ENCODE data around the gene PLEKHM2. TPM values are rescaled to one million over a fixed set of nuclear protein-coding genes. Genes with fewer than 3 reads are reported as not detected.

PLEKHM2 gene
- total RNA-seq, 1 donor from 2014 or later, result 16.7 TPM

DNA sequence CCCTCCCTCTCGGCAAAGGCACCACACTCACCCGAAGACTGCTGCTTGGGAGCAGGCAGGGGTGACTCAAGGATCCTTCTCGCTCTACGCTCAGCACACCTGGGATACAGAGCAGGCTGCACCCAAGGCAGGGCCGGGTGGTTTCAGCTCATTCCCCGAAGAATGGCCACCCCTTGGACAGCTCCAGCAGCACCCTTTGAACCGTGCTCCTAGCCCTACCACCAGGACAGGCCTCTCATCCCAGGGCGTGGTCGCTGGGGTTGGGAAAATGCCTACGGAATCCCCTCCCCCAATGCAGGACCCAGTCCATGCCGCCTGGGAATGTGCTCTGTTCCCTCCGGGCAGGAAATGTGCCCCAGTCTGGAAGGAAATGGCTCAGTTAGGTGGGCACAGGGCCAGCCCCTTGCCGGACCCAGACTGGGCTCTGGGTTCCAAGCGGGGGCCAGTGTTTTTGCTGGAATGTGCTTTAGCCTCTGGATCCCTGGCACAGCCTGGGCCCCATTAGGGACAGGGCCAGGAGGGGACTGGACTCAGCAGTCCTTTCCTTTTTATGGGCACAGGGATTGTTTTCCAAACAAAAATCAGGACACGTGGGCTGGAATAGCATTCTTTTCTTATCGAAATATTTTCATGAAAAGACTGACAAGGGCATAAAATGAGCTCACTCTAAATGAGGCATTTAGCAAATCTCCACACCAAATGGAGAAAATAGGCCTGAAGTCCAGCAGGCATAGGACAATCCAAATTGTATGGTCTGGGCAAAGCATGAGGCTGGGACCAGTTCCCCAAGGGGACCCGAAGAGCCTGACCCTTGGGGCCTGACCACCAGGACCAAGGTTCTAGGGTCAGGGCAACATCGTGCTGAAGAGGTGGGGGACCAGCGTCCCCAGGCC lies 65.5 kb downstream of the PLEKHM2 start:
- H3K27me3 Mint-ChIP-seq (ENCODE audit: insufficient read depth, low read depth), result peaks cover 2% of the 10 kb centered on the region
- H2AFZ ChIP-seq (replicated peaks), result no peak overlapping the region
- no peak overlapping the region for H3K27ac ChIP-seq
- H3K36me3 Mint-ChIP-seq, result no peaks in the 10 kb centered on the region
- H3K9ac ChIP-seq, result no peak overlapping the region
- no peaks in the 10 kb centered on the region for H3F3A ChIP-seq (ENCODE audit: low read depth)
- no peaks in the 10 kb centered on the region for H3K79me2 ChIP-seq (ENCODE audit: low read depth)
- no peaks in the 10 kb centered on the region for H3K27me3 ChIP-seq
- peaks cover 6% of the 10 kb centered on the region for H3K4me1 Mint-ChIP-seq
- H3K36me3 ChIP-seq, result no peaks in the 10 kb centered on the region
- TF ChIP-seq EZH2 (IDR thresholded peaks at IDR 0.05), result no peak
- H3K4me3 Mint-ChIP-seq, result no peak overlapping the region
- no peaks in the 10 kb centered on the region for H3K9me3 ChIP-seq (ENCODE audit: low read depth)
- H3K4me3 ChIP-seq, result no peak overlapping the region
- H3K27ac Mint-ChIP-seq, result no peak overlapping the region
- no peaks in the 10 kb centered on the region for H3K9me3 Mint-ChIP-seq
- DNase-seq (ENCODE audit: low spot score), result no peak
- H4K20me1 ChIP-seq (ENCODE audit: low read depth), result no peaks in the 10 kb centered on the region
- H3K4me1 ChIP-seq, result no peaks in the 10 kb centered on the region
- H3K4me2 ChIP-seq, result no peak overlapping the region

DNA sequence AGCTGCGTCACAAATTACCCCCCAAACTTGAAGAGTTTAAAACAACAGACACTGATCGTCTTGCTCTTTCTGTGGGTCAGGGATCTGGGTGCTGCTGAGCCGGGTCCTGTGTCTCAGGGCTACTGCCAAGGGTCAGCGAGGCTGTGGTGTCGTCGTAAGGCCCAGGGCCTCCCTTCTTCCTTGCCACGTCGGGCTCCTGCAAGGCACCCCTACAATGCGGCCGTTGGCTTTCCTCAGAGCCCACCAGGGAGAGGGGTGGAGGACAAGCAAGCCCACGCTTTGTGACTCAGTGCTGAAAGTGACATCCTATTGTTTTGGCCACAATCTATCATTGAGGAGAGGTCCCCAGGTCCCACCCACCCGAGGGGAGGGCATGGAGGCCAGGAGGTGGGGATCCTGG lies 66.8 kb downstream of the PLEKHM2 start:
- H3K4me3 ChIP-seq, result no peak overlapping the region
- Mint-ChIP-seq H3K4me3 (no peak overlapping the region), H3K36me3 (no peaks in the 10 kb centered on the region), H3K27me3 (ENCODE audit: insufficient read depth, low read depth) (peaks cover 6% of the 10 kb centered on the region), H3K27ac (peak overlapping the region; percentile 72), H3K4me1 (peaks cover 16% of the 10 kb centered on the region), H3K9me3 (no peaks in the 10 kb centered on the region)
- H3K79me2 ChIP-seq (ENCODE audit: low read depth), result no peaks in the 10 kb centered on the region
- H3F3A ChIP-seq (ENCODE audit: low read depth), result peaks cover 6% of the 10 kb centered on the region
- H3K4me2 ChIP-seq, result no peak overlapping the region
- peaks cover 10% of the 10 kb centered on the region for H3K27me3 ChIP-seq
- H3K9ac ChIP-seq, result no peak overlapping the region
- no peaks in the 10 kb centered on the region for H3K9me3 ChIP-seq (ENCODE audit: low read depth)
- DNase-seq (ENCODE audit: low spot score), result no peak
- no peaks in the 10 kb centered on the region for H4K20me1 ChIP-seq (ENCODE audit: low read depth)
- H3K36me3 ChIP-seq, result no peaks in the 10 kb centered on the region
- TF ChIP-seq EZH2phosphoT487 (IDR thresholded peaks at IDR 0.05) (no peak), EZH2 (IDR thresholded peaks at IDR 0.05) (no peak)
- TF ChIP-seq, protein P1, sequence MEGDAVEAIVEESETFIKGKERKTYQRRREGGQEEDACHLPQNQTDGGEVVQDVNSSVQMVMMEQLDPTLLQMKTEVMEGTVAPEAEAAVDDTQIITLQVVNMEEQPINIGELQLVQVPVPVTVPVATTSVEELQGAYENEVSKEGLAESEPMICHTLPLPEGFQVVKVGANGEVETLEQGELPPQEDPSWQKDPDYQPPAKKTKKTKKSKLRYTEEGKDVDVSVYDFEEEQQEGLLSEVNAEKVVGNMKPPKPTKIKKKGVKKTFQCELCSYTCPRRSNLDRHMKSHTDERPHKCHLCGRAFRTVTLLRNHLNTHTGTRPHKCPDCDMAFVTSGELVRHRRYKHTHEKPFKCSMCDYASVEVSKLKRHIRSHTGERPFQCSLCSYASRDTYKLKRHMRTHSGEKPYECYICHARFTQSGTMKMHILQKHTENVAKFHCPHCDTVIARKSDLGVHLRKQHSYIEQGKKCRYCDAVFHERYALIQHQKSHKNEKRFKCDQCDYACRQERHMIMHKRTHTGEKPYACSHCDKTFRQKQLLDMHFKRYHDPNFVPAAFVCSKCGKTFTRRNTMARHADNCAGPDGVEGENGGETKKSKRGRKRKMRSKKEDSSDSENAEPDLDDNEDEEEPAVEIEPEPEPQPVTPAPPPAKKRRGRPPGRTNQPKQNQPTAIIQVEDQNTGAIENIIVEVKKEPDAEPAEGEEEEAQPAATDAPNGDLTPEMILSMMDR (IDR thresholded peaks at IDR 0.05), result no peak
- H3K4me1 ChIP-seq, result peaks cover 9% of the 10 kb centered on the region
- H3K27ac ChIP-seq, result no peak overlapping the region
- no peak overlapping the region for H2AFZ ChIP-seq (replicated peaks)

DNA sequence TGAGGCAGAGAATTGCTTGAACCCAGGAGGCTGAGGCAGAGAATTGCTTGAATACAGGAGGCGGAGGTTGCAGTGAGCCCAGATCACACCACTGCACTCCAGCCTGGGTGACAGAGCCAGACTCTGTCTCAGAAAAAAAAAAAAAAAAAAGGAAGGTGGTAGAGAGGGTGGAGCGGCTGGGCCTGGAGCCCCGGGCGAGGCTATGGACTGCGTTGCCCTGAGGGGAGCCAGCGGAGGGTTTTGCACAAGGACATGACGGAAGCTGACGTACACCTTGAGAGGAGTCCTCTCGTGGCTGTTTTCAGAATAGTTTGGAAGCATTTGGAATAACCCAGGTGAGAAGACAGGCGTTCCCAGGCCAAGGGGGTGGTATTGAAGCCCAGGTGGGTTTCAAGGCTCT lies 67.6 kb downstream of the PLEKHM2 start:
- H2AFZ ChIP-seq (replicated peaks), result no peak overlapping the region
- no peak for DNase-seq (ENCODE audit: low spot score)
- peaks cover 18% of the 10 kb centered on the region for H3K27me3 ChIP-seq
- no peak overlapping the region for H3K4me3 ChIP-seq
- H3K4me3 Mint-ChIP-seq, result no peak overlapping the region
- TF ChIP-seq EZH2 (IDR thresholded peaks at IDR 0.05) (no peak), EZH2phosphoT487 (IDR thresholded peaks at IDR 0.05) (no peak)
- TF ChIP-seq, protein P1 (IDR thresholded peaks at IDR 0.05), result no peak
- H3K79me2 ChIP-seq (ENCODE audit: low read depth), result no peaks in the 10 kb centered on the region
- H3K4me1 ChIP-seq, result peaks cover 17% of the 10 kb centered on the region
- H3K9me3 Mint-ChIP-seq, result no peaks in the 10 kb centered on the region
- peaks cover 14% of the 10 kb centered on the region for H3F3A ChIP-seq (ENCODE audit: low read depth)
- H3K27me3 Mint-ChIP-seq (ENCODE audit: insufficient read depth, low read depth), result peaks cover 11% of the 10 kb centered on the region
- H3K36me3 Mint-ChIP-seq, result no peaks in the 10 kb centered on the region
- H3K9ac ChIP-seq, result no peak overlapping the region
- H3K27ac ChIP-seq, result no peak overlapping the region
- H3K9me3 ChIP-seq (ENCODE audit: low read depth), result no peaks in the 10 kb centered on the region
- peaks cover 22% of the 10 kb centered on the region for H3K4me1 Mint-ChIP-seq
- H4K20me1 ChIP-seq (ENCODE audit: low read depth), result peaks cover 2% of the 10 kb centered on the region
- no peak overlapping the region for H3K4me2 ChIP-seq
- H3K27ac Mint-ChIP-seq, result peak overlapping the region; percentile 58
- no peaks in the 10 kb centered on the region for H3K36me3 ChIP-seq

DNA sequence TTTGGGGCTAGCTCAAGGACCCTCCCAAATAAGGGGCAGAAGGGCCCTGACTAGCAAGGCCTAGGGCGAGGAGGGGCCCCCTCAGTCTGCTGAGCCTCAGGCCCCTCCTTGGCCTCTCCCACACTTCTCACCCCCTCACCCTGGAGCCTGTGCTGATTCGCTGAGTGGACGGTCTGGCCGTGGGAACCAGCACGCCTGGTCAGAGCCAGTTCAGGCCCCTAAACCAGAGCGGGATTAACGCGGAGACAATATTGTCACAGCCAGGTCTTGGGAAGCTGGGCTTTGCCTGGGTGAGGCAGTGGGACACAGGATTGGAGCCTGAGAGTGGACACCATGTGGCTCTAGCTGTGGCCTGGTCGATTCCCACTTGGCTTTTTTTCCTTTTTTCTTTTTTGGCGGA lies 69.7 kb downstream of the PLEKHM2 start:
- Histone ChIP-seq H3K79me2 (ENCODE audit: low read depth) (no peaks in the 10 kb centered on the region), H4K20me1 (ENCODE audit: low read depth) (peaks cover 18% of the 10 kb centered on the region)
- peaks cover 32% of the 10 kb centered on the region for H3K4me1 Mint-ChIP-seq

More for the DNA sequence above, 69.7 kb downstream of the PLEKHM2 start:
- H3K4me3 ChIP-seq, result no peak overlapping the region
- H3K36me3 ChIP-seq, result no peaks in the 10 kb centered on the region
- peaks cover 39% of the 10 kb centered on the region for H3K27me3 ChIP-seq
- TF ChIP-seq, protein P1 (IDR thresholded peaks at IDR 0.05), result no peak
- no peak for TF ChIP-seq EZH2 (IDR thresholded peaks at IDR 0.05)
- no peak for TF ChIP-seq EZH2phosphoT487 (IDR thresholded peaks at IDR 0.05)
- no peak overlapping the region for H3K9ac ChIP-seq
- no peak overlapping the region for H3K4me2 ChIP-seq
- no peak overlapping the region for H2AFZ ChIP-seq (replicated peaks)
- Mint-ChIP-seq H3K4me3 (no peak overlapping the region), H3K36me3 (no peaks in the 10 kb centered on the region), H3K9me3 (no peaks in the 10 kb centered on the region), H3K27ac (peak overlapping the region; percentile 63), H3K27me3 (ENCODE audit: insufficient read depth, low read depth) (peaks cover 15% of the 10 kb centered on the region)
- no peak for DNase-seq (ENCODE audit: low spot score)
- H3K9me3 ChIP-seq (ENCODE audit: low read depth), result no peaks in the 10 kb centered on the region
- no peak overlapping the region for H3K27ac ChIP-seq
- H3F3A ChIP-seq (ENCODE audit: low read depth), result peaks cover 35% of the 10 kb centered on the region
- peaks cover 34% of the 10 kb centered on the region for H3K4me1 ChIP-seq
